Liver (tissue), 9 donors: ENCODE results near the gene KRTAP13-3. TPM values are rescaled to one million over a fixed set of nuclear protein-coding genes. Genes with fewer than 3 reads are reported as not detected.

Experiments
- DNase-seq: peaks from one replicate; pipeline ENCODE4 v3.0.0-alpha.2; 2017; ENCODE audit warnings: low spot score
- H3K27ac ChIP-seq, 2 donors: one replicate each; pipeline ENCODE4 v1.7.0; 2013; ENCODE audit warnings: inconsistent platforms in 2 of 2, low read length in 2 of 2, control low read depth in 1 of 2, low read depth in 1 of 2, mild to moderate bottlenecking in 1 of 2
- H3K27me3 ChIP-seq, 4 donors: one replicate each; pipeline versions ENCODE4 v1.6.1 to v1.7.0; 2013; ENCODE audit warnings: low read length in 3 of 4, inconsistent platforms in 1 of 4, mild to moderate bottlenecking in 1 of 4, moderate library complexity in 1 of 4; ENCODE audit not compliant: control insufficient read depth in 4 of 4, insufficient read depth in 4 of 4
- H3K36me3 ChIP-seq, 4 donors: one replicate each; pipeline versions ENCODE4 v1.6.1 to v1.7.0; 2013; ENCODE audit warnings: low read length in 3 of 4, mild to moderate bottlenecking in 3 of 4, low read depth in 1 of 4, moderate library complexity in 1 of 4; ENCODE audit not compliant: control insufficient read depth in 4 of 4, insufficient read depth in 3 of 4
- H3K4me1 ChIP-seq, 4 donors: one replicate each; pipeline versions ENCODE4 v1.6.1 to v1.7.0; 2013; ENCODE audit warnings: low read length in 3 of 4, mild to moderate bottlenecking in 3 of 4, moderate library complexity in 1 of 4; ENCODE audit not compliant: control insufficient read depth in 4 of 4, insufficient read depth in 4 of 4
- H3K4me3 ChIP-seq, 3 donors: one replicate each; pipeline versions ENCODE4 v1.6.1 to v1.7.0; 2013; ENCODE audit warnings: low read length in 3 of 3, control low read depth in 1 of 3, low read depth in 1 of 3, mild to moderate bottlenecking in 1 of 3
- H3K9ac ChIP-seq, 2 donors: one replicate each; pipeline ENCODE4 v1.7.0; 2013; ENCODE audit warnings: low read length in 2 of 2, mild to moderate bottlenecking in 2 of 2, moderate library complexity in 2 of 2, control low read depth in 1 of 2, low read depth in 1 of 2
- H3K9me3 ChIP-seq, 4 donors: one replicate each; pipeline versions ENCODE4 v1.6.1 to v1.7.0; 2013; ENCODE audit warnings: low read length in 3 of 4; ENCODE audit not compliant: control insufficient read depth in 4 of 4
- ATF3 ChIP-seq: IDR thresholded peaks from 2 replicates; pipeline ENCODE4 v1.6.1; 2016; ENCODE audit warnings: antibody characterized with exemption
- CTCF ChIP-seq: fragments of 150-350 bp; IDR thresholded peaks from 2 replicates; pipeline ENCODE4 v1.5.1; 2017; ENCODE audit warnings: improper control_type of control experiment, low read depth, low read length; ENCODE audit not compliant: missing input control
- EGR1 ChIP-seq, 2 donors: IDR thresholded peaks; 2 replicates each; pipeline ENCODE4 v1.6.1; 2016 to 2018; ENCODE audit warnings: antibody characterized with exemption in 2 of 2, low read depth in 2 of 2
- FOXA2 ChIP-seq: IDR thresholded peaks from 2 replicates; pipeline ENCODE4 v1.6.1; 2016; ENCODE audit warnings: antibody characterized with exemption
- GABPA ChIP-seq, 2 donors: IDR thresholded peaks in 1 of 2; conservative IDR thresholded peaks in 1 of 2; 2 replicates each; pipeline ENCODE4 v1.6.1; 2016; ENCODE audit warnings: antibody characterized with exemption in 2 of 2, mild to moderate bottlenecking in 1 of 2, moderate library complexity in 1 of 2
- HNF4A ChIP-seq, 2 donors: conservative IDR thresholded peaks; 2 replicates each; pipeline ENCODE4 v1.6.1; 2016; ENCODE audit warnings: antibody characterized with exemption in 2 of 2, mild to moderate bottlenecking in 2 of 2
- HNF4G ChIP-seq: IDR thresholded peaks from 2 replicates; pipeline ENCODE4 v1.6.1; 2016; ENCODE audit warnings: antibody characterized with exemption
- JUND ChIP-seq, 2 donors: IDR thresholded peaks; 2 replicates each; pipeline ENCODE4 v1.6.1; 2016; ENCODE audit warnings: antibody characterized with exemption in 2 of 2
- MAX ChIP-seq: IDR thresholded peaks from 2 replicates; pipeline ENCODE4 v1.6.1; 2016; ENCODE audit warnings: antibody characterized with exemption
- NR2F2 ChIP-seq: IDR thresholded peaks from 2 replicates; pipeline ENCODE4 v1.6.1; 2016; ENCODE audit warnings: antibody characterized with exemption
- RAD21 ChIP-seq, 2 donors: IDR thresholded peaks; 2 replicates each; pipeline ENCODE4 v1.6.1; 2016; ENCODE audit warnings: antibody characterized with exemption in 2 of 2, mild to moderate bottlenecking in 2 of 2
- REST ChIP-seq: IDR thresholded peaks from 2 replicates; pipeline ENCODE4 v1.6.1; 2016; ENCODE audit warnings: antibody characterized with exemption, mild to moderate bottlenecking
- RXRA ChIP-seq, 2 donors: IDR thresholded peaks; 2 replicates each; pipeline ENCODE4 v1.6.1; 2017 to 2018; ENCODE audit warnings: antibody characterized with exemption in 2 of 2, mild to moderate bottlenecking in 1 of 2
- SP1 ChIP-seq: IDR thresholded peaks from 2 replicates; pipeline ENCODE4 v1.6.1; 2018; ENCODE audit warnings: antibody characterized with exemption, mild to moderate bottlenecking
- TAF1 ChIP-seq: conservative IDR thresholded peaks from 2 replicates; pipeline ENCODE4 v1.6.1; 2016; ENCODE audit warnings: antibody characterized with exemption, mild to moderate bottlenecking
- YY1 ChIP-seq: IDR thresholded peaks from 2 replicates; pipeline ENCODE4 v1.6.1; 2016; ENCODE audit warnings: antibody characterized with exemption, mild to moderate bottlenecking
- ZBTB33 ChIP-seq: IDR thresholded peaks from 2 replicates; pipeline ENCODE4 v1.6.1; 2016; ENCODE audit warnings: antibody characterized with exemption
- WGBS: extraction: QIAGEN DNeasy Blood & Tissue Kit; methylation state at CpG from one replicate; pipeline ENCODE4 v1.1.7; 2013; 5-methylcytosine and 5-hydroxymethylcytosine counted together
- polyA plus RNA-seq, 2 donors: library from polyadenylated mRNA; stranded (reverse) in 1 of 2; unstranded in 1 of 2; fragments of 200-250 nt in 1 of 2; fragments of >200 nt in 1 of 2; fragmentation: Nextera tagmentation in 1 of 2; extraction: Ambion mirVana in 1 of 2; gene quantifications; one replicate each; pipeline versions ENCODE4 v1.2.1 to v1.2.3, GENCODE V29; 2013 to 2015
- total RNA-seq, 2 donors: library from RNA; depleted of rRNA; stranded (reverse); fragments of >200 nt; gene quantifications; one replicate each; pipeline ENCODE4 v1.2.3, GENCODE V29; 2014
- donor health status: healthy.
- donor health status: healthy.
- donor health status: healthy.
- donor health status: healthy.
- donor health status: healthy.

The KRTAP13-3 gene
- total and polyA plus RNA-seq, 4 donors: not detected

- Histone ChIP-seq H3K27me3 (no peaks in the 10 kb centered on the region), H3K27ac (no peak overlapping the region), H3K4me1 (no peaks in the 10 kb centered on the region), H3K4me3 (no peak overlapping the region), H3K9me3 (no peaks in the 10 kb centered on the region), H3K9ac (no peak overlapping the region), H3K36me3 (no peaks in the 10 kb centered on the region)
- TF ChIP-seq RXRA (IDR thresholded peaks at IDR 0.05) (no peak), FOXA2 (no peak), YY1 (no peak), TAF1 (no peak), HNF4G (no peak), SP1 (no peak), MAX (no peak)
- WGBS: 41% methylated on average over 1 of the region's 1 CpG
- no peak for DNase-seq
These were observed 18.5 kb upstream of the KRTAP13-3 start for GRCh38 chr21:30444204-30444603.

- H3K4me1 ChIP-seq: no peaks in the 10 kb centered on the region
- H3K9ac ChIP-seq: no peak overlapping the region
- H3K27me3 ChIP-seq: no peaks in the 10 kb centered on the region
- TF ChIP-seq HNF4A (conservative IDR thresholded peaks at IDR 0.05) (no peak), ATF3 (no peak), EGR1 (IDR thresholded peaks at IDR 0.05; ENCODE audit: low read depth in 2 of 2) (no peak), HNF4G (no peak), NR2F2 (no peak), SP1 (no peak), RXRA (IDR thresholded peaks at IDR 0.05) (no peak), TAF1 (no peak), RAD21 (IDR thresholded peaks at IDR 0.05) (no peak)
- no peaks in the 10 kb centered on the region for H3K36me3 ChIP-seq
- H3K9me3 ChIP-seq: no peaks in the 10 kb centered on the region
- no peak overlapping the region for H3K4me3 ChIP-seq
- no peak overlapping the region for H3K27ac ChIP-seq
- no peak for DNase-seq
These were observed 17.5 kb upstream of the KRTAP13-3 start for GRCh38 chr21:30443226-30443625.

GRCh38 chr21:30439975-30440374, 14.2 kb upstream of the KRTAP13-3 start, which contains the start of gene KRTAP15-1:
KRTAP15-1 (plus strand) TSS chr21:30440275; CDS start chr21:30440328, 53 bp downstream.
- H3K27ac ChIP-seq: no peak within 1 kb of the TSS

More at GRCh38 chr21:30439975-30440374, 14.2 kb upstream of the KRTAP13-3 start, which contains the start of gene KRTAP15-1:
- Histone ChIP-seq H3K4me1 (no peaks in the 10 kb centered on the region), H3K36me3 (no peaks in the 10 kb centered on the region), H3K9me3 (no peaks in the 10 kb centered on the region), H3K27me3 (no peaks in the 10 kb centered on the region), H3K4me3 (no peak within 1 kb of the TSS), H3K9ac (no peak within 1 kb of the TSS)
- 91% methylated on average over 5 of the region's 5 CpGs for WGBS
- no peak for DNase-seq
- TF ChIP-seq CTCF (no peak), GABPA (IDR thresholded peaks at IDR 0.05 in 1 of 2, conservative IDR thresholded peaks at IDR 0.05 in 1 of 2) (no peak), HNF4G (no peak), YY1 (no peak), NR2F2 (no peak), ZBTB33 (no peak), MAX (no peak), JUND (IDR thresholded peaks at IDR 0.05) (no peak), REST (no peak), SP1 (no peak)
